Measurements from ENCODE around the gene RABL3.

The RABL3 gene

DNA sequence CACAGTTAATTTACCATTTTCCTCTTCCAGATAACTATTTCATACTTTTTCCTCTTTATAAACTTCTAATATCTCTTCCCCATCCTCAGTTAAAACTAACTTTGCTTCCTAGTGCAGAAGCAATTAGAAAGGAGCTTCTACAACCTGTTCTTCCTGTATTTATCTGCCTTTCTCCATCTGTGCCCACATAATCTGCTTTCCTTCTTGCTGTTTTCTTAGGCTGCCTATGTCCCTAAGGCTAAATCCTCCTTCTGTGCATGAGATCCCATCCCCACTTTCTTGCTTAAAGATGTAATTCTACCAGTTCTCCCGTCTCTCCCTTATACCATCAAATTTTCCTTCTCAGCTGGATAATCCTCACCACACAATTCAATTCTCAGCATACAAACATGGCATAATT lies 31.9 kb downstream of the RABL3 start:
- TF ChIP-seq CTCF (IDR thresholded peaks at IDR 0.05; ENCODE audit: low read depth, low read length, missing control alignments) = no peak
- in situ Hi-C loops (cut with HindIII; ENCODE audit: low sequenced_read_pairs) = no loop called here

GRCh38 chr3:120708408-120708807 lies 33.9 kb downstream of the RABL3 start:
- in situ Hi-C loops (cut with HindIII; ENCODE audit: low sequenced_read_pairs) = no loop called here
- no peak overlapping the region for H3K4me3 ChIP-seq (ENCODE audit: low read depth, low read length)
- no peak for TF ChIP-seq CTCF (IDR thresholded peaks at IDR 0.05; ENCODE audit: low read depth, low read length, missing control alignments)

More for the DNA sequence above, 31.9 kb downstream of the RABL3 start:
- no peak overlapping the region for H3K4me3 ChIP-seq (ENCODE audit: low read depth, low read length)
- no peak for DNase-seq (ENCODE audit: low read depth)

DNA sequence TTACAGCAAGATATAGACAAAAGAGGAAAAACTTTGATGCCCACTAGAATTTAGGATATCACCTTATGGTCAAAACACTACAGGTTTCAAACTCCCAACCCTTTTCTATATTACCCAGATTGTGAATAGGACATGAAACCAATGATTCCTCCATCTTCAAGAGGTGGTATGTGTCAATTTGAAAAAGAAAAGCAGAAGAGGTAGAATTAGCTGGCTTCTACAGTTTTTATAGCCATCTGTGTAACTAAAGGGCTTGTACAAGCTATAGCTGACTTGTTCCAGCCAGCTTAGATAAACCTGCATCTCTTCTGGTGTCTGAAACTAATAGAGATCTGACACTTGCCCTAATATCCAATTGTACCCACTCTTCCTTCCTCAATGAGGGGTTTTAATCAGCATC lies 35.4 kb downstream of the RABL3 start:
- in situ Hi-C loops (cut with HindIII; ENCODE audit: low sequenced_read_pairs) = no loop called here
- TF ChIP-seq CTCF (IDR thresholded peaks at IDR 0.05; ENCODE audit: low read depth, low read length, missing control alignments) = no peak
- DNase-seq (ENCODE audit: low read depth) = no peak
- no peak overlapping the region for H3K4me3 ChIP-seq (ENCODE audit: low read depth, low read length)

More at GRCh38 chr3:120708408-120708807, 33.9 kb downstream of the RABL3 start:
- DNase-seq (ENCODE audit: low read depth) = no peak

DNA sequence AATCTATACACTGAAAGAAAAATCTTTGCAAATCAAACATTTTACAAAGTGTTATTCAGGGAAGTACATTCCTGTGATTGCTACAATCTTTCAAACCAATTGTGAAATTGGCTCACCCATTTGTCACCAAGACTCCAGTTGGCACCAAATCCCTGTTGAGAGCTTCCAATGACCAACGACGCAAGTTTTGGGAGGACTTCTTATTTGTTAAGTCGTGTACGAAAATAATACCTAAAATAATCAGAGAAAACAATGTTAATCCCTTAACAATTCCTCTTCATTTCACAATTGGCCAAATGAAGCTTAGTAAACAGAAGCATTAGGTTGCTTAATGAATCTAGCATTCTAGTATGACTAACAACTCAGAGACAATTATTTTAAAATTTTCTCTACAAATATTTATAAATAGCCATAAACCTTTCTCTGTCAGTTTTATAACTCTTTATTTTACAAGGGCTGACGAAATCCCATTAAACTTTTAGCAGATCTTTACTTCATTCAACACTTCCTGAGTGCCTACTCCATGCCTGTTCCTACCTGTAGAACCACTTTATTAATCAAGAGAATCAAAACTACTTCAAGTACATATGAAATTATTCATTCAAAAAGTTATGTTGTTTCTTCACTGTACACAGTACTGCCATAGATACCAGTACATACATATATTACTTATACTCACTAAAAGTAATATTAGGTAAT lies 36.3 kb downstream of the RABL3 start:
- in situ Hi-C loops (cut with HindIII; ENCODE audit: low sequenced_read_pairs) = no loop called here
- DNase-seq (ENCODE audit: low read depth) = no peak
- no peak for TF ChIP-seq CTCF (IDR thresholded peaks at IDR 0.05; ENCODE audit: low read depth, low read length, missing control alignments)
- no peak overlapping the region for H3K4me3 ChIP-seq (ENCODE audit: low read depth, low read length)

DNA sequence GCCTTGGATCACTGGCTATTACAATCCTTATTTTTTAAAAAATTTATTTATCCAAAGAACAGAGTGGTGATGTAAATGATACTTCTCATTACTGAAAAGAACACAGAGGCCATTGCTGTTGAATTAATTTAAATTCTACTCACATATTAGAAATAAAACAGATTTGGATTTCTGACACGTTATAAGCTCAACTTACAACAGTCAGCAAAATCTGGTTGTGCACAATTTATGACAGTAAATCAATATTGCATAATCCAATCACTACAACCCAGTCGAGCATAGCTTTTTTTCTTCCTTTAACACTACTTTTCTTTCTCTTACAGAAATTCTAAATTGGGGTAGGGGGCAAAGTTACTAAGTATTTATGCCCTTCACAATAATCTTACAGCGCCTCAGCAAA lies 43.0 kb downstream of the RABL3 start:
- no peak for DNase-seq (ENCODE audit: low read depth)
- H3K4me3 ChIP-seq (ENCODE audit: low read depth, low read length) = no peak overlapping the region
- in situ Hi-C loops (cut with HindIII; ENCODE audit: low sequenced_read_pairs) = no loop called here
- no peak for TF ChIP-seq CTCF (IDR thresholded peaks at IDR 0.05; ENCODE audit: low read depth, low read length, missing control alignments)

GRCh38 chr3:120693439-120694171 lies 48.7 kb downstream of the RABL3 start:
- TF ChIP-seq CTCF (IDR thresholded peaks at IDR 0.05; ENCODE audit: low read depth, low read length, missing control alignments) = no peak
- no peak for DNase-seq (ENCODE audit: low read depth)
- H3K4me3 ChIP-seq (ENCODE audit: low read depth, low read length) = no peak overlapping the region
- in situ Hi-C loops (cut with HindIII; ENCODE audit: low sequenced_read_pairs) = no loop called here
